ENCODE measurements around the gene TBX21. TPM values are rescaled to one million over a fixed set of nuclear protein-coding genes. Genes with fewer than 3 reads are reported as not detected.

The TBX21 gene
- total and polyA plus RNA-seq, 9 of the 15 experiments (the other 6 are each of a cell fraction or from before 2014, with no cell fraction given), result 0.07 TPM; not detected in 8

GRCh38 chr17:47713980-47714700, 18.9 kb upstream of the TBX21 start:
- in situ Hi-C loops (cut with MboI), result no loop called here
- intact Hi-C loops (cut with micrococcal nuclease), result no loop called here
- whole genome bisulfite sequencing (ENCODE audit: insufficient coverage, low coverage, missing lambda C conversion rate), result 4% methylated on average over 14 of the region's 15 CpGs
- H3K79me2 ChIP-seq (ENCODE audit: control insufficient read depth, insufficient read depth, low read length), result no peaks in the 10 kb centered on the region
- DNase-seq (ENCODE audit: extremely low read depth in 1 of 4, low spot score in 3 of 4), result no peak
- H2AFZ ChIP-seq (ENCODE audit: low read depth, low read length), result no peak overlapping the region
- POLR2A ChIA-PET, result interaction anchor here (1.0 kb wide), 1 partner anchor 10 kb away, joined by 3 read pairs; no protein-coding TSS in a partner anchor
- no peaks in the 10 kb centered on the region for H3K9me1 ChIP-seq (ENCODE audit: control insufficient read depth, insufficient read depth, low read length)
- peaks cover 11% of the 10 kb centered on the region; the same call in 1 of the 3 replicates for H3K36me3 ChIP-seq (ENCODE audit: control insufficient read depth, insufficient read depth, low read length)
- peak overlapping the region in 1 of 2 experiments; percentile 28; a peak in 2 of 4 replicates for H3K9ac ChIP-seq (ENCODE audit: insufficient read depth in 1 of 2, low read depth in 2 of 2, low read length in 2 of 2)
- TF ChIP-seq REST (IDR thresholded peaks at IDR 0.05; ENCODE audit: borderline replicate concordance) (peak; percentile 27; the same call in 1 of the 2 replicates), REST (CRISPR knock-in tag; IDR thresholded peaks at IDR 0.05; ENCODE audit: low read depth) (no peak), POLR2H (tag; IDR thresholded peaks at IDR 0.05; ENCODE audit: low read depth) (no peak), CTCF (IDR thresholded peaks at IDR 0.05 in 2 of 3, conservative IDR thresholded peaks at IDR 0.05 in 1 of 3; ENCODE audit: insufficient read depth in 2 of 3, low read depth in 1 of 3, low read length in 3 of 3) (peak; percentile 19 to 25 (median 21); a peak in 2 of 6 replicates), SRSF3 (IDR thresholded peaks at IDR 0.05; ENCODE audit: insufficient read depth, low read length) (no peak), TSC22D4 (tag; IDR thresholded peaks at IDR 0.05) (no peak), BHLHE40 (IDR thresholded peaks at IDR 0.05; ENCODE audit: low read length) (peak; percentile 82), USF1 (CRISPR knock-in tag; IDR thresholded peaks at IDR 0.05) (peak; percentile 21; the same call in 1 of the 2 replicates)
- H3K4me3 ChIP-seq, result no peak overlapping the region
- no peak overlapping the region for H3K4me2 ChIP-seq (ENCODE audit: insufficient read depth, low read length)
- no peak for FAIRE-seq
- CTCF ChIA-PET (ENCODE audit: low intra/inter-chr PET ratio), result no interaction called here
- no peak overlapping the region for H3K27ac ChIP-seq (ENCODE audit: extremely low read depth, low read depth, low read length)
- peaks cover 17 to 53% of the 10 kb centered on the region in 2 experiments; a peak in 4 of 5 replicates for H3K27me3 ChIP-seq (ENCODE audit: control insufficient read depth in 2 of 2, insufficient read depth in 2 of 2, low read length in 2 of 2)
- BruUV-seq (replicated peaks), result no TSS peak
- H3K4me1 ChIP-seq (replicated peaks in 1 of 2; ENCODE audit: control insufficient read depth in 2 of 2, insufficient read depth in 2 of 2, low read length in 2 of 2), result peaks cover 10 to 39% of the 10 kb centered on the region in 2 experiments
- no peaks in the 10 kb centered on the region for H3K9me3 ChIP-seq (replicated peaks; ENCODE audit: control insufficient read depth, insufficient read depth, low read depth, low read length)
- peak; percentile 38; the same call in 1 of the 3 replicates for ATAC-seq
- no peaks in the 10 kb centered on the region; the same call in none of the 2 replicates for H4K20me1 ChIP-seq (replicated peaks; ENCODE audit: control insufficient read depth, insufficient read depth, low read length)

Data from K562 (cell line).